ENCODE measurements around the gene CCDC158. TPM values are rescaled to one million over a fixed set of nuclear protein-coding genes. Genes with fewer than 3 reads are reported as not detected.
"Not testable (repeated sequence)": the region's sequence is repeated elsewhere in the genome, so short reads cannot be mapped to it uniquely, and the experiment has no call there.

CCDC158 gene
- total RNA-seq, 1 donor = 0.36 TPM

DNA sequence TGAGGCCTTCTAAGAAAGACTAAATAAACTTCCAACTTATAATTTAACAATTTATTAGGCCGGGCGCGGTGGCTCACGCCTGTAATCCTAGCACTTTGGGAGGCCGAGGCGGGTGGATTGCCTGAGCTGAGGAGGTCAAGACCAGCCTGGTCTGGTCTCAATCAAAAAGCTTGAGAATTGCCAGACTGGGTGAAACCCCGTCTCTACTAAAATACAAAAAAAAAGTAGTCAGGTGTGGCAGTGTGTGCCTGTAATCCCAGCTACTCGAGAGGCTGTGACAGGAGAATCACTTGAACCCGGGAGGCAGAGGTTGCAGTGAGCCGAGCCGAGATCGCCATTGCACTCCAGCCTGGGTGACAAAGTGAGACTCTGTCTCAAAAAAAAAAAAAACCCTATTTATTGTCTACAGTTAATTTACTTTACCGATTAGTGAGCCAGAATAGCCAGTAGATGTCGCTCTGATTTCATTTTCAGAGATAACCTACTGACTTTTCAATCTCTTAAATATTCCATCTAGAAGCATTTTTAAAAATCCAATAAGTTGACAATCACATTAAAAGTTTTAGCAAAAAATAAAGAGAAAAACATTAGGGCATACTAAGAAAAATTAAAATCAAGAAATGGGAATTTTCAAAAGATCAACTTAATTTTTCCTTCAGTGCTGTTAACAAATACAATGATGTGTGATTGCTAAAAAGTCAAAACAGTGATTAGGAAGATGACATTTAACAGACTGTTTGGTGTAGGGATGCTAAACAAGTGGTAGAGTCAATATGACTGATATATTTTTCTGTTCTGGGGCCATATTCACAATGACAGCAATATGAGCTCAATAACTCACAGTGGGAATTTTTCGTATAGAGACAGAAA, 9.8 kb upstream of the CCDC158 start:
- Histone ChIP-seq H3K4me2 (ENCODE audit: insufficient read depth, low read length) (peak overlapping the region; percentile 62), H3K4me3 (ENCODE audit: insufficient read depth, low read length) (no peak overlapping the region), H2AFZ (ENCODE audit: low read length) (peak overlapping the region; percentile 73)

DNA sequence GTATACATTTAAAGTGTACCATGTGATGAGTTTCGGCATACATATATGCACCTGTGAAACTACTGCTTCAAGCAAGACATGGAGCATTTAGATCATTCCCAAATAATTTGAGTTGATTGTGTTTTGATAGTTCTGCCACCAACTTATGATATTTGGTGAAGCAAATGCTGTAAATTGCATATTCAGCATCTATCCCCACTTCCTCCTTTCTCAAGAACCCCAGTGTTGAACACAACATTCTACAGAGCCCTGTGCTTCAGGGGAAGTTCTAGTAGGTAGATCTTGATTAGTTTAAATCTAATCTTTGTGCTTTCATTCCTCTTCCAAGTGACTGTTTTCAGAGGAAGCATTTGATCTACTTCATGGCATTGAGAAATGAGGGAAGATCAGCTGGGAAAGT, 8.7 kb upstream of the CCDC158 start:
- no peak for DNase-seq (ENCODE audit: insufficient read length, low spot score, missing footprints)

More for the DNA sequence above, 9.8 kb upstream of the CCDC158 start:
- Histone ChIP-seq H3K27ac (ENCODE audit: low read depth, low read length) (no peak overlapping the region), H3K79me2 (ENCODE audit: insufficient read depth, low read length) (no peaks in the 10 kb centered on the region), H3K36me3 (ENCODE audit: insufficient read depth, low read length) (no peaks in the 10 kb centered on the region), H4K20me1 (ENCODE audit: insufficient read depth, low read length) (no peaks in the 10 kb centered on the region), H3K4me1 (ENCODE audit: insufficient read depth, low read length) (no peaks in the 10 kb centered on the region), H3K9me3 (ENCODE audit: low read depth, low read length) (no peaks in the 10 kb centered on the region), H3K27me3 (ENCODE audit: insufficient read depth, low read length) (peaks cover 36% of the 10 kb centered on the region)
- DNase-seq (ENCODE audit: insufficient read length, low spot score, missing footprints) = no peak
- TF ChIP-seq, protein P1, sequence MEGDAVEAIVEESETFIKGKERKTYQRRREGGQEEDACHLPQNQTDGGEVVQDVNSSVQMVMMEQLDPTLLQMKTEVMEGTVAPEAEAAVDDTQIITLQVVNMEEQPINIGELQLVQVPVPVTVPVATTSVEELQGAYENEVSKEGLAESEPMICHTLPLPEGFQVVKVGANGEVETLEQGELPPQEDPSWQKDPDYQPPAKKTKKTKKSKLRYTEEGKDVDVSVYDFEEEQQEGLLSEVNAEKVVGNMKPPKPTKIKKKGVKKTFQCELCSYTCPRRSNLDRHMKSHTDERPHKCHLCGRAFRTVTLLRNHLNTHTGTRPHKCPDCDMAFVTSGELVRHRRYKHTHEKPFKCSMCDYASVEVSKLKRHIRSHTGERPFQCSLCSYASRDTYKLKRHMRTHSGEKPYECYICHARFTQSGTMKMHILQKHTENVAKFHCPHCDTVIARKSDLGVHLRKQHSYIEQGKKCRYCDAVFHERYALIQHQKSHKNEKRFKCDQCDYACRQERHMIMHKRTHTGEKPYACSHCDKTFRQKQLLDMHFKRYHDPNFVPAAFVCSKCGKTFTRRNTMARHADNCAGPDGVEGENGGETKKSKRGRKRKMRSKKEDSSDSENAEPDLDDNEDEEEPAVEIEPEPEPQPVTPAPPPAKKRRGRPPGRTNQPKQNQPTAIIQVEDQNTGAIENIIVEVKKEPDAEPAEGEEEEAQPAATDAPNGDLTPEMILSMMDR (IDR thresholded peaks at IDR 0.05; ENCODE audit: extremely low read depth, low read depth, low read length) = peak; percentile 69

DNA sequence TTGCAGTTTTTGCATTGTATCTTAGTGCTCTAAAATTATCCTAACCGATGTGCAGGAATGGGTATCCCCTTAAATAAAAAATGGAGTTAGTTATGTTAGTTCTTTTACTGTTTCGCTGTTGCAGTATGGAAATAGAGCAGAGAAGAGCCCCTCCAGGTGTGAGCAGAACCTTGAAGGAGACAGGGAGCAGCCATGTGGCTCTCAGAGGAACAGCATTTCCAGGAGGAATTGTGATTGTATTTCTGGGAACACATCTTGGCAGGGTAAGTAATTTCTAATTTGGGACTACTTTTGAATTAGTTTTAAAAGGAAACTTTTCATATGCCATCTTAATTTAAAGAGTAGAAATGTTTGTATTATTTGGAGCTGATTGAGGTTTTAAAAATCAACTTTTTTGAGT, 5.3 kb upstream of the CCDC158 start:
- no peaks in the 10 kb centered on the region for H3K36me3 ChIP-seq (ENCODE audit: insufficient read depth, low read length)
- H3K4me3 ChIP-seq (ENCODE audit: insufficient read depth, low read length) = no peak overlapping the region
- no peaks in the 10 kb centered on the region for H3K9me3 ChIP-seq (ENCODE audit: low read depth, low read length)
- TF ChIP-seq, protein P1 (IDR thresholded peaks at IDR 0.05; ENCODE audit: extremely low read depth, low read depth, low read length) = peak; percentile 17
- DNase-seq (ENCODE audit: insufficient read length, low spot score, missing footprints) = no peak
- H3K27ac ChIP-seq (ENCODE audit: low read depth, low read length) = no peak overlapping the region
- no peak overlapping the region for H3K4me2 ChIP-seq (ENCODE audit: insufficient read depth, low read length)
- H4K20me1 ChIP-seq (ENCODE audit: insufficient read depth, low read length) = no peaks in the 10 kb centered on the region
- H3K4me1 ChIP-seq (ENCODE audit: insufficient read depth, low read length) = no peaks in the 10 kb centered on the region
- H3K27me3 ChIP-seq (ENCODE audit: insufficient read depth, low read length) = peaks cover 17% of the 10 kb centered on the region
- H3K79me2 ChIP-seq (ENCODE audit: insufficient read depth, low read length) = no peaks in the 10 kb centered on the region
- H2AFZ ChIP-seq (ENCODE audit: low read length) = no peak overlapping the region

More for the DNA sequence above, 8.7 kb upstream of the CCDC158 start:
- no peak overlapping the region for H3K4me2 ChIP-seq (ENCODE audit: insufficient read depth, low read length)
- H2AFZ ChIP-seq (ENCODE audit: low read length) = no peak overlapping the region
- H3K4me3 ChIP-seq (ENCODE audit: insufficient read depth, low read length) = no peak overlapping the region
- H4K20me1 ChIP-seq (ENCODE audit: insufficient read depth, low read length) = no peaks in the 10 kb centered on the region
- no peaks in the 10 kb centered on the region for H3K4me1 ChIP-seq (ENCODE audit: insufficient read depth, low read length)
- no peaks in the 10 kb centered on the region for H3K79me2 ChIP-seq (ENCODE audit: insufficient read depth, low read length)
- TF ChIP-seq, protein P1 (IDR thresholded peaks at IDR 0.05; ENCODE audit: extremely low read depth, low read depth, low read length) = no peak
- no peaks in the 10 kb centered on the region for H3K9me3 ChIP-seq (ENCODE audit: low read depth, low read length)
- peaks cover 34% of the 10 kb centered on the region for H3K27me3 ChIP-seq (ENCODE audit: insufficient read depth, low read length)
- no peaks in the 10 kb centered on the region for H3K36me3 ChIP-seq (ENCODE audit: insufficient read depth, low read length)
- H3K27ac ChIP-seq (ENCODE audit: low read depth, low read length) = no peak overlapping the region

DNA sequence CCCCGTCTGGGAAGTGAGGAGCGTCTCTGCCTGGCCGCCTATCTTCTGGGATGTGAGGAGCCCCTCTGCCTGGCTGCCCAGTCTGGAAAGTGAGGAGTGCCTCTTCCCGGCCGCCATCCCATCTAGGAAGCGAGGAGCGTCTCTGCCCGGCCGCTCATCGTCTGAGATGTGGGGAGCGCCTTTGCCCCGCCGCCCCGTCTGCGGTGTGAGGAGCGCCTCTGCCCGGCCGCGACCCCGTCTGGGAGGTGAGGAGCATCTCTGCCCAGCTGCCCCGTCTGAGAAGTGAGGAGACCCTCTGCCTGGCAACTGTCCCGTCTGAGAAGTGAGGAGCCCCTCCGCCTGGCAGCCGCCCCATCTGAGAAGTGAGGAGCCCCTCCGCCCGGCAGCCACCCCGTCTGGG, 2.2 kb upstream of the CCDC158 start:
- H3K9me3 ChIP-seq (ENCODE audit: low read depth, low read length); H3K27ac ChIP-seq (ENCODE audit: low read depth, low read length); H3K36me3 ChIP-seq (ENCODE audit: insufficient read depth, low read length); H4K20me1 ChIP-seq (ENCODE audit: insufficient read depth, low read length); H2AFZ ChIP-seq (ENCODE audit: low read length); DNase-seq (ENCODE audit: insufficient read length, low spot score, missing footprints); H3K4me3 ChIP-seq (ENCODE audit: insufficient read depth, low read length); H3K4me2 ChIP-seq (ENCODE audit: insufficient read depth, low read length); H3K4me1 ChIP-seq (ENCODE audit: insufficient read depth, low read length); H3K79me2 ChIP-seq (ENCODE audit: insufficient read depth, low read length): not testable (repeated sequence)
- H3K27me3 ChIP-seq (ENCODE audit: insufficient read depth, low read length) = peaks cover 20% of the 10 kb centered on the region
